Measurements from ENCODE around the gene CLDN4.

The CLDN4 gene

DNA sequence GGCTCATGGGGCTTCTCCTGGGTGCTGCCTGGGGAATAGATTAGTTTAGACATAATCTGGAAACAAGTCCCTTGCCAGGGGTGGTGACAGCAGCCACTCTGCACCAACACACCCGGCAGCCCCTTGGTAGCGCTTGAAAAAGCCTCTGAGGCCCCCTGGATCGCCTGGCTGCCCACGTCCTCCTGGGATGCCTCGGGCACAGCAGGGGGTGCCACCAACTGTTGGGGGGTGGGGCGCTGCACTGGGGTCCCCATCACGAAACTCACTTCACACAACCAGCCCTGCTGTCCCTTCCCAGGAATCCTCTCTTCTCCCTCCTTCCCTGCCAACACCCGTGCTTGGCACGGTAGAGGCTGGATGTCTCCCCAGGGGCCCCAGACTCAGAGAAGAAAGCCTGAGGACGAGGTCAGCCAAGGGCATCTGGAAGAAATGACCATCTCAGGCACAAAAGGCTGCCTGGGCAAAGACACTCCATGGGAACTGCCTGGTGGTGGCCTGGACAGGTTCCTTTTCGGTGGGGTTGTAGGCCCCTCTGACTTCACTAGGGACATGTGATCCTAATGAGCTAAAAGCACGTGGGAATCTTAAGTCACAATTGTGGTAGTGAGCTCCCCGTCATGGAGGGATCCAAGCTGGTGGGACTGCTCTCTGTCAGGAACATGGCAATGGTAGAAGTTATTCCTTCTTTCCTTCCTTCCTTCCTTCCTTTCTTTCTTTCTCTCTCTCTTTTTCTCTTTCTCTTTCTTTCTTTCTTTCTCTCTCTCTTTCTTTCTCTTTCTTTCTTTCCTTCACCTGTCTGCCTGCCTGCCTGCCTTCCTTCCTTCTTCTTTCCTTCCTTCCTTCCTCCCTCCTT is 41.5 kb downstream of the CLDN4 start:
- no peak for DNase-seq (ENCODE audit: low spot score)

- DNase-seq (ENCODE audit: low spot score): no peak
These were observed 45.6 kb downstream of the CLDN4 start for GRCh38 chr7:73876361-73876760.

GRCh38 chr7:73876973-73877372 is 46.2 kb downstream of the CLDN4 start:
- no peak for DNase-seq (ENCODE audit: low spot score)

- no peak for DNase-seq (ENCODE audit: low spot score)
These were observed 49.3 kb downstream of the CLDN4 start for GRCh38 chr7:73879977-73880681.

- DNase-seq (ENCODE audit: low spot score): no peak
These were observed 50.0 kb downstream of the CLDN4 start for GRCh38 chr7:73880755-73881328.

DNA sequence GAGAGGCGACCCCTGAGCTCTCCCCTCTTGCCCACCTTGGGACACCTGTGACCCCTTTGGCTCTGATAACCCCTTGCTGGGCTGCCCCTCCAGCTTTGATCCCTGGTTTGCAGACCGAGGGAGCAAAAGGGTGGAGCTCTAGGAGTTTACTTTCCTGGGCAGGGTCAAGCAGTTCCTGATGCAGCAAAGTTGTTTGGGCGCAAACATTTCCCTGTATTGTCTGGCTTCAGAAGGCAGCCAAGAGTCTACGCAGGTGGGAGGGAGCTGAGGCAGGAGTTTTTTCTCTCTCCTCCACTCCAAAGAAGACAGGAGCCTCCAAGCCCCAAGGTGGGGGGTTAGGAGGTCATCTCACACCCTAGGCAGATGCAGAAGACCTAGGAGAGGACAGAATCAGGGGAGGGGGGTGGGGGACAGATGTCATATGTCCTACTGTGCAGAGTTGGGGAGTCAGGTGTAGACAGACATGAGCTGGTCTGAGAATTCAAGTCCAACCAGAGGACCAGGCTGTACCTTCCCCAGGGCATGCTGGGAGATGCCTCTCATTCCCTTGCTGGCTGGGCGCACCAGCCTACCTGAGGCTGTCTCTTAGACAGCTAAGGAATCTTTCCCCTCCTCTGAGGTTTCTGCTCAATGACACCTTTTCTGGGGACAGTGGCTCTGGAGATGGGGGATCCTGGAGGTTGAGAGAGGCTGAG is 50.7 kb downstream of the CLDN4 start:
- no peak for DNase-seq (ENCODE audit: low spot score)

GRCh38 chr7:73882047-73882402 is 51.2 kb downstream of the CLDN4 start:
- DNase-seq (ENCODE audit: low spot score): no peak
